ENCODE data around the gene TROAP.
A peak's percentile ranks its signal among the peaks of the same experiment; 100 is the strongest.

Gene TROAP

GRCh38 chr12:49347311-49348193, 24.5 kb downstream of the TROAP start:
- Histone ChIP-seq H3K9ac (ENCODE audit: low read length) (no peak overlapping the region), H3K4me1 (ENCODE audit: control insufficient read depth, insufficient read depth, low read length) (peaks cover 26% of the 10 kb centered on the region), H3K27me3 (replicated peaks; ENCODE audit: control insufficient read depth, insufficient read depth, low read length) (peaks cover 29% of the 10 kb centered on the region), H3K4me3 (ENCODE audit: low read length) (peak overlapping the region; percentile 68), H3K36me3 (ENCODE audit: control insufficient read depth, insufficient read depth, low read length, severe bottlenecking) (no peaks in the 10 kb centered on the region), H3K9me3 (ENCODE audit: control insufficient read depth, low read length) (no peaks in the 10 kb centered on the region)
- DNase-seq (ENCODE audit: low read depth): peak; percentile 86

- Histone ChIP-seq H3K4me1 (ENCODE audit: control insufficient read depth, insufficient read depth, low read length) (peaks cover 23% of the 10 kb centered on the region), H3K27me3 (replicated peaks; ENCODE audit: control insufficient read depth, insufficient read depth, low read length) (peaks cover 18% of the 10 kb centered on the region), H3K9ac (ENCODE audit: low read length) (no peak overlapping the region), H3K9me3 (ENCODE audit: control insufficient read depth, low read length) (no peaks in the 10 kb centered on the region), H3K36me3 (ENCODE audit: control insufficient read depth, insufficient read depth, low read length, severe bottlenecking) (no peaks in the 10 kb centered on the region), H3K4me3 (ENCODE audit: low read length) (no peak overlapping the region)
- no peak for DNase-seq (ENCODE audit: low read depth)
These were observed 25.7 kb downstream of the TROAP start for GRCh38 chr12:49348781-49349180.

GRCh38 chr12:49349266-49349665, 26.2 kb downstream of the TROAP start:
- H3K4me1 ChIP-seq (ENCODE audit: control insufficient read depth, insufficient read depth, low read length): peaks cover 23% of the 10 kb centered on the region
- no peaks in the 10 kb centered on the region for H3K9me3 ChIP-seq (ENCODE audit: control insufficient read depth, low read length)
- H3K4me3 ChIP-seq (ENCODE audit: low read length): no peak overlapping the region
- no peak overlapping the region for H3K9ac ChIP-seq (ENCODE audit: low read length)
- H3K36me3 ChIP-seq (ENCODE audit: control insufficient read depth, insufficient read depth, low read length, severe bottlenecking): no peaks in the 10 kb centered on the region
- DNase-seq (ENCODE audit: low read depth): no peak
- peaks cover 13% of the 10 kb centered on the region for H3K27me3 ChIP-seq (replicated peaks; ENCODE audit: control insufficient read depth, insufficient read depth, low read length)

GRCh38 chr12:49352351-49352750, 29.3 kb downstream of the TROAP start:
- no peak overlapping the region for H3K9ac ChIP-seq (ENCODE audit: low read length)
- H3K4me3 ChIP-seq (ENCODE audit: low read length): no peak overlapping the region
- DNase-seq (ENCODE audit: low read depth): no peak
- H3K9me3 ChIP-seq (ENCODE audit: control insufficient read depth, low read length): no peaks in the 10 kb centered on the region
- no peaks in the 10 kb centered on the region for H3K36me3 ChIP-seq (ENCODE audit: control insufficient read depth, insufficient read depth, low read length, severe bottlenecking)
- peaks cover 2% of the 10 kb centered on the region for H3K27me3 ChIP-seq (replicated peaks; ENCODE audit: control insufficient read depth, insufficient read depth, low read length)
- H3K4me1 ChIP-seq (ENCODE audit: control insufficient read depth, insufficient read depth, low read length): peaks cover 8% of the 10 kb centered on the region

GRCh38 chr12:49355913-49356312, 32.9 kb downstream of the TROAP start:
- DNase-seq (ENCODE audit: low read depth): no peak
- no peaks in the 10 kb centered on the region for H3K27me3 ChIP-seq (replicated peaks; ENCODE audit: control insufficient read depth, insufficient read depth, low read length)

GRCh38 chr12:49357103-49357678, 34.1 kb downstream of the TROAP start:
- Histone ChIP-seq H3K27me3 (replicated peaks; ENCODE audit: control insufficient read depth, insufficient read depth, low read length) (no peaks in the 10 kb centered on the region), H3K36me3 (ENCODE audit: control insufficient read depth, insufficient read depth, low read length, severe bottlenecking) (no peaks in the 10 kb centered on the region), H3K4me3 (ENCODE audit: low read length) (peak overlapping the region; percentile 29), H3K9ac (ENCODE audit: low read length) (peak overlapping the region; percentile 29), H3K9me3 (ENCODE audit: control insufficient read depth, low read length) (no peaks in the 10 kb centered on the region), H3K4me1 (ENCODE audit: control insufficient read depth, insufficient read depth, low read length) (peaks cover 19% of the 10 kb centered on the region)
- DNase-seq (ENCODE audit: low read depth): peak; percentile 93

More at GRCh38 chr12:49355913-49356312, 32.9 kb downstream of the TROAP start:
- H3K4me3 ChIP-seq (ENCODE audit: low read length): no peak overlapping the region
- no peaks in the 10 kb centered on the region for H3K9me3 ChIP-seq (ENCODE audit: control insufficient read depth, low read length)
- H3K4me1 ChIP-seq (ENCODE audit: control insufficient read depth, insufficient read depth, low read length): peaks cover 19% of the 10 kb centered on the region
- no peaks in the 10 kb centered on the region for H3K36me3 ChIP-seq (ENCODE audit: control insufficient read depth, insufficient read depth, low read length, severe bottlenecking)
- H3K9ac ChIP-seq (ENCODE audit: low read length): no peak overlapping the region

GRCh38 chr12:49358483-49359141, 35.6 kb downstream of the TROAP start:
- no peaks in the 10 kb centered on the region for H3K9me3 ChIP-seq (ENCODE audit: control insufficient read depth, low read length)
- no peaks in the 10 kb centered on the region for H3K27me3 ChIP-seq (replicated peaks; ENCODE audit: control insufficient read depth, insufficient read depth, low read length)
- H3K36me3 ChIP-seq (ENCODE audit: control insufficient read depth, insufficient read depth, low read length, severe bottlenecking): no peaks in the 10 kb centered on the region
- H3K4me3 ChIP-seq (ENCODE audit: low read length): peak overlapping the region; percentile 31
- DNase-seq (ENCODE audit: low read depth): peak; percentile 83
- peaks cover 19% of the 10 kb centered on the region for H3K4me1 ChIP-seq (ENCODE audit: control insufficient read depth, insufficient read depth, low read length)
- H3K9ac ChIP-seq (ENCODE audit: low read length): peak overlapping the region; percentile 13

GRCh38 chr12:49359671-49360070, 36.6 kb downstream of the TROAP start:
- peaks cover 19% of the 10 kb centered on the region for H3K4me1 ChIP-seq (ENCODE audit: control insufficient read depth, insufficient read depth, low read length)
- no peaks in the 10 kb centered on the region for H3K36me3 ChIP-seq (ENCODE audit: control insufficient read depth, insufficient read depth, low read length, severe bottlenecking)
- no peaks in the 10 kb centered on the region for H3K27me3 ChIP-seq (replicated peaks; ENCODE audit: control insufficient read depth, insufficient read depth, low read length)
- no peaks in the 10 kb centered on the region for H3K9me3 ChIP-seq (ENCODE audit: control insufficient read depth, low read length)
- DNase-seq (ENCODE audit: low read depth): no peak
- no peak overlapping the region for H3K9ac ChIP-seq (ENCODE audit: low read length)
- H3K4me3 ChIP-seq (ENCODE audit: low read length): no peak overlapping the region

- Histone ChIP-seq H3K9ac (ENCODE audit: low read length) (no peak overlapping the region), H3K9me3 (ENCODE audit: control insufficient read depth, low read length) (no peaks in the 10 kb centered on the region), H3K27me3 (replicated peaks; ENCODE audit: control insufficient read depth, insufficient read depth, low read length) (no peaks in the 10 kb centered on the region), H3K4me3 (ENCODE audit: low read length) (no peak overlapping the region), H3K36me3 (ENCODE audit: control insufficient read depth, insufficient read depth, low read length, severe bottlenecking) (no peaks in the 10 kb centered on the region), H3K4me1 (ENCODE audit: control insufficient read depth, insufficient read depth, low read length) (peaks cover 31% of the 10 kb centered on the region)
- no peak for DNase-seq (ENCODE audit: low read depth)
These were observed 39.0 kb downstream of the TROAP start for GRCh38 chr12:49362077-49362476.

- H3K4me1 ChIP-seq (ENCODE audit: control insufficient read depth, insufficient read depth, low read length): peaks cover 29% of the 10 kb centered on the region
- no peak overlapping the region for H3K4me3 ChIP-seq (ENCODE audit: low read length)
- H3K9ac ChIP-seq (ENCODE audit: low read length): no peak overlapping the region
- DNase-seq (ENCODE audit: low read depth): peak; percentile 83
- H3K36me3 ChIP-seq (ENCODE audit: control insufficient read depth, insufficient read depth, low read length, severe bottlenecking): no peaks in the 10 kb centered on the region
- no peaks in the 10 kb centered on the region for H3K27me3 ChIP-seq (replicated peaks; ENCODE audit: control insufficient read depth, insufficient read depth, low read length)
- H3K9me3 ChIP-seq (ENCODE audit: control insufficient read depth, low read length): no peaks in the 10 kb centered on the region
These were observed 41.9 kb downstream of the TROAP start for GRCh38 chr12:49364989-49365388.

GRCh38 chr12:49365542-49365941, 42.5 kb downstream of the TROAP start:
- peak; percentile 38 for DNase-seq (ENCODE audit: low read depth)

More at GRCh38 chr12:49365542-49365941, 42.5 kb downstream of the TROAP start:
- H3K4me1 ChIP-seq (ENCODE audit: control insufficient read depth, insufficient read depth, low read length): peaks cover 29% of the 10 kb centered on the region
- H3K27me3 ChIP-seq (replicated peaks; ENCODE audit: control insufficient read depth, insufficient read depth, low read length): no peaks in the 10 kb centered on the region
- no peak overlapping the region for H3K4me3 ChIP-seq (ENCODE audit: low read length)
- H3K36me3 ChIP-seq (ENCODE audit: control insufficient read depth, insufficient read depth, low read length, severe bottlenecking): no peaks in the 10 kb centered on the region
- no peaks in the 10 kb centered on the region for H3K9me3 ChIP-seq (ENCODE audit: control insufficient read depth, low read length)
- no peak overlapping the region for H3K9ac ChIP-seq (ENCODE audit: low read length)

Data from adipocyte (in vitro differentiated cells).